Endothelial cell (in vitro differentiated cells): ENCODE measurements around the gene PSMC3. TPM values are rescaled to one million over a fixed set of nuclear protein-coding genes. Genes with fewer than 3 reads are reported as not detected.
A peak's percentile ranks its signal among the peaks of the same experiment; 100 is the strongest.

Experiments used
- DNase-seq: peaks from one replicate; pipeline ENCODE4 v3.0.0; 2021; ENCODE audit warnings: low spot score
- H3K27ac Mint-ChIP-seq: one replicate; pipeline ENCODE4 v1.8.0; 2021; ENCODE audit warnings: mixed read lengths, inconsistent platforms; ENCODE audit not compliant: unreplicated experiment
- H3K27me3 Mint-ChIP-seq: one replicate; pipeline ENCODE4 v1.8.0; 2021; ENCODE audit warnings: mild to moderate bottlenecking, moderate library complexity, mixed read lengths, inconsistent platforms; ENCODE audit not compliant: unreplicated experiment
- H3K36me3 Mint-ChIP-seq: one replicate; pipeline ENCODE4 v1.8.0; 2021; ENCODE audit warnings: mild to moderate bottlenecking, low read depth, mixed read lengths, inconsistent platforms; ENCODE audit not compliant: unreplicated experiment
- H3K4me1 Mint-ChIP-seq: one replicate; pipeline ENCODE4 v1.8.0; 2021; ENCODE audit warnings: mild to moderate bottlenecking, mixed read lengths, inconsistent platforms; ENCODE audit not compliant: unreplicated experiment
- H3K4me3 Mint-ChIP-seq: one replicate; pipeline ENCODE4 v1.8.0; 2021; ENCODE audit warnings: mild to moderate bottlenecking, mixed read lengths, inconsistent platforms; ENCODE audit not compliant: unreplicated experiment
- H3K9me3 Mint-ChIP-seq: one replicate; pipeline ENCODE4 v1.8.0; 2021; ENCODE audit warnings: mixed read lengths, inconsistent platforms; ENCODE audit not compliant: unreplicated experiment
- total RNA-seq: library from RNA; stranded (reverse); fragmentation: NEBNext Ultra II Directional; extraction: Animal tissue kit (Norgen Biotek cat#: 25700); gene quantifications from one replicate; pipeline ENCODE4 v1.2.1, GENCODE V29; 2021; ENCODE audit not compliant: unreplicated experiment
- TF ChIP-seq, protein P1 (sequence below): fragments of 200-600 bp; sonication (generic); IDR thresholded peaks from one replicate; pipeline ENCODE4 v1.5.0; 2021; ENCODE audit warnings: antibody characterized with exemption; ENCODE audit not compliant: unreplicated experiment

Gene PSMC3
- total RNA-seq, 1 donor from 2014 or later, result 127 TPM

DNA sequence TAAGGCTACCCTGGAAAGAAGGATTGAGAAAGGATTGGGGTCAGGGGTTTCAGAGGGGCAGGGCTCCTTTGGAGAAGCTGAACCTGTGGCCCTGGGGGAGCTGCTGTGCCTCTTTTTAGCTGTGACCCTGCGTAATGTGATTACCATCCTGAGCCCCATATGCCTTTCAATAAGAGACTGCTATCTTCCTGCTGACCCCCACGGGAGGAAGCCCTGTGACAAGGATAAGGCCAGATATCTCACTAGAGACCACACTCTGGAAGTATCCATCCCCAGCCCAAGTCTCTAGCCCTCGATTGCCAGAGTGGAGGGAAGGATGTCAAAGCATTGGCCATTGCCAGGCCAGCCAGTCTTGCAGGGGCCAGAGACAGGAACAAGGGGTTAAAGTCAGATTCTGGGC is 22.7 kb downstream of the PSMC3 start:
- TF ChIP-seq, protein P1, sequence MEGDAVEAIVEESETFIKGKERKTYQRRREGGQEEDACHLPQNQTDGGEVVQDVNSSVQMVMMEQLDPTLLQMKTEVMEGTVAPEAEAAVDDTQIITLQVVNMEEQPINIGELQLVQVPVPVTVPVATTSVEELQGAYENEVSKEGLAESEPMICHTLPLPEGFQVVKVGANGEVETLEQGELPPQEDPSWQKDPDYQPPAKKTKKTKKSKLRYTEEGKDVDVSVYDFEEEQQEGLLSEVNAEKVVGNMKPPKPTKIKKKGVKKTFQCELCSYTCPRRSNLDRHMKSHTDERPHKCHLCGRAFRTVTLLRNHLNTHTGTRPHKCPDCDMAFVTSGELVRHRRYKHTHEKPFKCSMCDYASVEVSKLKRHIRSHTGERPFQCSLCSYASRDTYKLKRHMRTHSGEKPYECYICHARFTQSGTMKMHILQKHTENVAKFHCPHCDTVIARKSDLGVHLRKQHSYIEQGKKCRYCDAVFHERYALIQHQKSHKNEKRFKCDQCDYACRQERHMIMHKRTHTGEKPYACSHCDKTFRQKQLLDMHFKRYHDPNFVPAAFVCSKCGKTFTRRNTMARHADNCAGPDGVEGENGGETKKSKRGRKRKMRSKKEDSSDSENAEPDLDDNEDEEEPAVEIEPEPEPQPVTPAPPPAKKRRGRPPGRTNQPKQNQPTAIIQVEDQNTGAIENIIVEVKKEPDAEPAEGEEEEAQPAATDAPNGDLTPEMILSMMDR, result no peak
- no peak overlapping the region for H3K27ac Mint-ChIP-seq
- H3K27me3 Mint-ChIP-seq, result peaks cover 5% of the 10 kb centered on the region
- H3K4me3 Mint-ChIP-seq, result no peak overlapping the region
- H3K9me3 Mint-ChIP-seq, result no peaks in the 10 kb centered on the region
- H3K4me1 Mint-ChIP-seq, result peaks cover 15% of the 10 kb centered on the region
- DNase-seq, result no peak
- H3K36me3 Mint-ChIP-seq, result no peaks in the 10 kb centered on the region

DNA sequence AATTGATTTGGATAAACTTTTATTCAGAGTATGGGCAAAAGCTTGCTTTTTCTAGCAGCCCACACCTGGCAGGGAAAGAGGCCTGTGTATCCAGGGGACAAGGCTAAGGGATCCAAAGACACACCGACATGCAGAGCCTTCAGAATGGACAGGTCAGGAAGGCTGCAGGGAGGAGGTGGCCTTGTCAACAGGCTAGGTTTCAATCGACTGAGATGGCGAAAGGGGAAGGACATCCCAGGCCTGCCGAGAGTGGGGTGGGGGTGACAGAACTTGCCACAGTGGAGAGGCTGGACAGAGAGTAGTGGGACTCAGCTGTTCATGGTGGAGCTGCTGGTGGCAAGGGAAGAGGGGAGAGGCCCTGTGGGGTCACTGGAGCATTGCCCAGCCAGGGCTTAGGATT is 23.1 kb downstream of the PSMC3 start:
- Mint-ChIP-seq H3K9me3 (no peaks in the 10 kb centered on the region), H3K36me3 (no peaks in the 10 kb centered on the region), H3K27me3 (peaks cover 5% of the 10 kb centered on the region), H3K27ac (no peak overlapping the region), H3K4me1 (peaks cover 16% of the 10 kb centered on the region), H3K4me3 (no peak overlapping the region)
- TF ChIP-seq, protein P1, result no peak
- DNase-seq, result no peak

DNA sequence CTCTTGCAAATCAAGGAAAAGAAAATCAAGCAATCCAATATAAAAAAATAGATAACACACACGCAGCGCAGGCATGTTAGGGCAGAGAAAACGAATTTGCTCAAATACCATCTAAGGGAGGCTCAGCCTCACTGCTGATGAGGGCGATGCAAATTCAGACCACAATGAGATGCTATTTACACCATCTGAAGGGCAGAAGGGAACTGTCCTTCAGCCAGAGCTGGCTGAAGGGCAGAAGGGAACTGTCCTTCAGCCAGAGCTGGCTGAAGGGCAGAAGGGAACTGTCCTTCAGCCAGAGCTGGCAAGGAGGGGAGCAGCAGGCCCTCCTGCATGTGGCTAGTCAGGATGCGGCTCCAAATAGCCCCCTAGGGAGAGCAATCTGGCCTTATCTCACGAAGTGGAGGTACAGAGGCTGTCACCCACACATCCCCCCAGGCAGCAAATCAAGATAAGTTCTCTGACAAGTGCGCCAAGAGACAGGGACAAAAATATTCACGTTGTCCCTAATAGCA is 25.4 kb downstream of the PSMC3 start:
- H3K9me3 Mint-ChIP-seq, result no peaks in the 10 kb centered on the region
- TF ChIP-seq, protein P1, result no peak
- H3K27me3 Mint-ChIP-seq, result peaks cover 2% of the 10 kb centered on the region
- no peak for DNase-seq
- peaks cover 14% of the 10 kb centered on the region for H3K4me1 Mint-ChIP-seq
- peak overlapping the region; percentile 79 for H3K4me3 Mint-ChIP-seq
- H3K27ac Mint-ChIP-seq, result no peak overlapping the region
- no peaks in the 10 kb centered on the region for H3K36me3 Mint-ChIP-seq

DNA sequence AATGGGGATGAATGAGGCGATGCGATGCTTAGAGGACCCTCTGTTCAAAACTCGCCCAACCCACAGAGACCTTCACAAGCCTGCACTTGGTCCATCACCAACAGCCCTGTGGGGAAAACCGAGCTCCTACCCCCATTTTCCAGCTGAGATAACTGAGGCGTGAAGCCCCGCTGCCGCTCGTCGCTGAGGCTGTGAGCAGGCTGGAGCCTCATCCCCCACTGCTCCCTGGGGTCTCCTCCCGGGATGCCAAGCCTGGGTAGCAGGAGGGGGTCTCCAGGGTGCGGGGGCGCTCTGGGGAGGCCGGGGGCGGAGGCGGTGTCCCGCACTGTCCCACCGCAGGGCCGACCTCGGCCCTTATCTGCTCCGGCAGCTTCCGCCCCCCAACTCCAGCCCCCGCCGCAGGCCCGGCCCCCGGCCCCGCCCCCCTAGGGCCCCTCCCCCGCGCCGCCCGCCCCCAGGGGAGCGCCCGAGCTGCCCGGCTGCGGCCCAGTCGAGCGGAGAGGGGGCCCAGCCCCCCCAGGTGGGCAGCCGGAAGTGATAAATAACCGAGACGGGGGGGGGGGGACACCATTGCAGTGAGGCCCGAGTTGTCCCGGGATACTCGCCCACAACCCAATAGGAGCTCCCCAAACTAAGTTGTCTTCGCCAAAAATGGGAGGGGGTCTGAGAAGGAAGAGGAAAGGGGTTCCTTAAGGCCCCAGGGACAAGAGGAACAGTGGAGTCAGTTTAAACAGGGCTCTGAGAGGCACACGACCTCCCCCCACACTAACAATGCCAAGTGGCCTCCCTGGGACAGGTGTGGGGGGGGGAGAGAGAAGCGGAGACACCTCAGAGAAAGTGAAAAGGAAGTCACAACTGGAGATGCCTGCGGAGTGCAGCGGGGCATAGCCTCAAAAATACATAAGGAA is 26.1 kb downstream of the PSMC3 start:
- Mint-ChIP-seq H3K36me3 (no peaks in the 10 kb centered on the region), H3K9me3 (no peaks in the 10 kb centered on the region), H3K27me3 (peaks cover 2% of the 10 kb centered on the region), H3K4me3 (peak overlapping the region; percentile 80), H3K27ac (no peak overlapping the region), H3K4me1 (peaks cover 20% of the 10 kb centered on the region)
- TF ChIP-seq, protein P1, result no peak
- no peak for DNase-seq

DNA sequence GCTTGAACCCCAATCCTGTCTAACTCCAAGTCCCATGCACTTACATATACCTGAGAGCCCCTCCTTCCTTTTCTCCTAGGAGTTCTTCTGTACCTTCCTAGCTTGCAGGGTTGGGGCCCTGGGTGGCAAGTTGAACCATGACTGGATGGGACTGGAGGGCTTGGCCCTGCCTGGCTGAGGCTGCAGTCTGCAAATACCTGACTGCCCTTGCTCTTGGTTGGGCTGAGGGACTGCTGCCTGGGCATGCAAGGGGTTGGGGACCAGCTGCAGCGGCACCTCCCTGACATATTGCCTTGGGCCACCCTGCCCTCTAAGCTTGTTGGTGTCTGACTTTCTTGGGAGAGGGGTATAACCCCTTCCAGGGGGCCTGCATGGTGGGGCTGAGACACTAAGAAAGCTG is 27.7 kb downstream of the PSMC3 start:
- H3K9me3 Mint-ChIP-seq, result no peaks in the 10 kb centered on the region
- no peak for DNase-seq
- H3K27me3 Mint-ChIP-seq, result peaks cover 4% of the 10 kb centered on the region
- H3K4me1 Mint-ChIP-seq, result peaks cover 29% of the 10 kb centered on the region
- no peak overlapping the region for H3K4me3 Mint-ChIP-seq
- H3K27ac Mint-ChIP-seq, result no peak overlapping the region
- TF ChIP-seq, protein P1, result no peak
- H3K36me3 Mint-ChIP-seq, result no peaks in the 10 kb centered on the region
